Measurements from ENCODE around the gene PGR. TPM values are rescaled to one million over a fixed set of nuclear protein-coding genes. Genes with fewer than 3 reads are reported as not detected.

PGR gene
- total RNA-seq, 1 experiment from 2014 or later: not detected

DNA sequence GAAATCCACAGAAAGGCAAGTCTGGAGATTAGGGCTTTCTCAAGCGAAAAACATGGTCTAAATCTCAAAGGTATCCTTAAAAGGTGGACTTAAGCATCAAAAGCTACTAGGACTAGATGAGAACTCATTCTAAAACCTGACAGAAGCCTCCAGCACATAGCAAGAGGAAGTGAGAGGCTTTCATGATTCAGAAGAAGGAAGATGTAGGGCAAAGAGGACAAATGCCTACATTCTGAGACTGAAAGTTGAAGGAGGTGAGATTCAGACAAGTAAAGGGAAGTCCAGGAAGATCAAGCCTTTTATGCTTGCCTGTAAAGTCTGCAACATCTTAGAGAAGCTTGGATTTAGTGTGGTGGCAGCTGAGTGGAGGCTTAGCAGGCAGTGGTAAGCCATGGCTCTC lies 98.9 kb downstream of the PGR start:
- Histone ChIP-seq H3K27ac (ENCODE audit: low read length) (no peak overlapping the region), H3K4me3 (ENCODE audit: low read depth in 2 of 2, low read length in 2 of 2) (no peak overlapping the region), H3K9me3 (ENCODE audit: control insufficient read depth, insufficient read depth, low read depth, low read length) (no peaks in the 10 kb centered on the region), H3K36me3 (ENCODE audit: control insufficient read depth, insufficient read depth, low read length) (no peaks in the 10 kb centered on the region), H3K4me1 (ENCODE audit: control insufficient read depth, insufficient read depth, low read length) (no peaks in the 10 kb centered on the region), H3K27me3 (ENCODE audit: control insufficient read depth, insufficient read depth, low read length) (no peaks in the 10 kb centered on the region)
- TF ChIP-seq TCF7L2 (IDR thresholded peaks at IDR 0.05; ENCODE audit: low read depth, low read length): no peak
- TF ChIP-seq, protein P1, sequence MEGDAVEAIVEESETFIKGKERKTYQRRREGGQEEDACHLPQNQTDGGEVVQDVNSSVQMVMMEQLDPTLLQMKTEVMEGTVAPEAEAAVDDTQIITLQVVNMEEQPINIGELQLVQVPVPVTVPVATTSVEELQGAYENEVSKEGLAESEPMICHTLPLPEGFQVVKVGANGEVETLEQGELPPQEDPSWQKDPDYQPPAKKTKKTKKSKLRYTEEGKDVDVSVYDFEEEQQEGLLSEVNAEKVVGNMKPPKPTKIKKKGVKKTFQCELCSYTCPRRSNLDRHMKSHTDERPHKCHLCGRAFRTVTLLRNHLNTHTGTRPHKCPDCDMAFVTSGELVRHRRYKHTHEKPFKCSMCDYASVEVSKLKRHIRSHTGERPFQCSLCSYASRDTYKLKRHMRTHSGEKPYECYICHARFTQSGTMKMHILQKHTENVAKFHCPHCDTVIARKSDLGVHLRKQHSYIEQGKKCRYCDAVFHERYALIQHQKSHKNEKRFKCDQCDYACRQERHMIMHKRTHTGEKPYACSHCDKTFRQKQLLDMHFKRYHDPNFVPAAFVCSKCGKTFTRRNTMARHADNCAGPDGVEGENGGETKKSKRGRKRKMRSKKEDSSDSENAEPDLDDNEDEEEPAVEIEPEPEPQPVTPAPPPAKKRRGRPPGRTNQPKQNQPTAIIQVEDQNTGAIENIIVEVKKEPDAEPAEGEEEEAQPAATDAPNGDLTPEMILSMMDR (IDR thresholded peaks at IDR 0.05): no peak
- TF ChIP-seq, protein P2, sequence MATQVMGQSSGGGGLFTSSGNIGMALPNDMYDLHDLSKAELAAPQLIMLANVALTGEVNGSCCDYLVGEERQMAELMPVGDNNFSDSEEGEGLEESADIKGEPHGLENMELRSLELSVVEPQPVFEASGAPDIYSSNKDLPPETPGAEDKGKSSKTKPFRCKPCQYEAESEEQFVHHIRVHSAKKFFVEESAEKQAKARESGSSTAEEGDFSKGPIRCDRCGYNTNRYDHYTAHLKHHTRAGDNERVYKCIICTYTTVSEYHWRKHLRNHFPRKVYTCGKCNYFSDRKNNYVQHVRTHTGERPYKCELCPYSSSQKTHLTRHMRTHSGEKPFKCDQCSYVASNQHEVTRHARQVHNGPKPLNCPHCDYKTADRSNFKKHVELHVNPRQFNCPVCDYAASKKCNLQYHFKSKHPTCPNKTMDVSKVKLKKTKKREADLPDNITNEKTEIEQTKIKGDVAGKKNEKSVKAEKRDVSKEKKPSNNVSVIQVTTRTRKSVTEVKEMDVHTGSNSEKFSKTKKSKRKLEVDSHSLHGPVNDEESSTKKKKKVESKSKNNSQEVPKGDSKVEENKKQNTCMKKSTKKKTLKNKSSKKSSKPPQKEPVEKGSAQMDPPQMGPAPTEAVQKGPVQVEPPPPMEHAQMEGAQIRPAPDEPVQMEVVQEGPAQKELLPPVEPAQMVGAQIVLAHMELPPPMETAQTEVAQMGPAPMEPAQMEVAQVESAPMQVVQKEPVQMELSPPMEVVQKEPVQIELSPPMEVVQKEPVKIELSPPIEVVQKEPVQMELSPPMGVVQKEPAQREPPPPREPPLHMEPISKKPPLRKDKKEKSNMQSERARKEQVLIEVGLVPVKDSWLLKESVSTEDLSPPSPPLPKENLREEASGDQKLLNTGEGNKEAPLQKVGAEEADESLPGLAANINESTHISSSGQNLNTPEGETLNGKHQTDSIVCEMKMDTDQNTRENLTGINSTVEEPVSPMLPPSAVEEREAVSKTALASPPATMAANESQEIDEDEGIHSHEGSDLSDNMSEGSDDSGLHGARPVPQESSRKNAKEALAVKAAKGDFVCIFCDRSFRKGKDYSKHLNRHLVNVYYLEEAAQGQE (IDR thresholded peaks at IDR 0.05; ENCODE audit: insufficient read depth in 1 of 2, low read depth in 2 of 2, low read length in 1 of 2): no peak
- no peak for TF ChIP-seq POLR2AphosphoS5 (IDR thresholded peaks at IDR 0.05; ENCODE audit: low read depth, low read length)
- TF ChIP-seq SIN3A (IDR thresholded peaks at IDR 0.05; ENCODE audit: borderline replicate concordance, insufficient read depth, low read depth, low read length): no peak
- ChIA-PET CTCF (no interaction called here), POLR2A (no interaction called here)
- intact Hi-C loops (cut with micrococcal nuclease; ENCODE audit: unreplicated experiment) (no loop called here), in situ Hi-C loops (cut with HindIII; ENCODE audit: low pct_unique_long_range_greater_than_20kb, low sequenced_read_pairs) (no loop called here)
- ATAC-seq: no peak
- DNase-seq (ENCODE audit: low read depth, low spot score): no peak
- no TSS peak for BruUV-seq (replicated peaks)

- CTCF ChIA-PET: no interaction called here
These were observed 99.6 kb downstream of the PGR start for GRCh38 chr11:101030015-101030414.

More at GRCh38 chr11:101030015-101030414, 99.6 kb downstream of the PGR start:
- Histone ChIP-seq H3K27me3 (ENCODE audit: control insufficient read depth, insufficient read depth, low read length) (no peaks in the 10 kb centered on the region), H3K9me3 (ENCODE audit: control insufficient read depth, insufficient read depth, low read depth, low read length) (no peaks in the 10 kb centered on the region), H3K4me3 (ENCODE audit: low read depth in 2 of 2, low read length in 2 of 2) (no peak overlapping the region), H3K36me3 (ENCODE audit: control insufficient read depth, insufficient read depth, low read length) (no peaks in the 10 kb centered on the region), H3K4me1 (ENCODE audit: control insufficient read depth, insufficient read depth, low read length) (no peaks in the 10 kb centered on the region), H3K27ac (ENCODE audit: low read length) (no peak overlapping the region)
- POLR2A ChIA-PET: interaction anchor here (0.7 kb wide), 1 partner anchor 9 kb away, joined by 3 read pairs; no protein-coding TSS in a partner anchor
- no peak for ATAC-seq
- in situ Hi-C loops (cut with HindIII; ENCODE audit: low pct_unique_long_range_greater_than_20kb, low sequenced_read_pairs) (no loop called here), intact Hi-C loops (cut with micrococcal nuclease; ENCODE audit: unreplicated experiment) (no loop called here)
- no TSS peak for BruUV-seq (replicated peaks)
- DNase-seq (ENCODE audit: low read depth, low spot score): no peak
- no peak for TF ChIP-seq TCF7L2 (IDR thresholded peaks at IDR 0.05; ENCODE audit: low read depth, low read length)
- TF ChIP-seq, protein P1 (IDR thresholded peaks at IDR 0.05): no peak
- TF ChIP-seq SIN3A (IDR thresholded peaks at IDR 0.05; ENCODE audit: borderline replicate concordance, insufficient read depth, low read depth, low read length): no peak
- no peak for TF ChIP-seq POLR2AphosphoS5 (IDR thresholded peaks at IDR 0.05; ENCODE audit: low read depth, low read length)
- TF ChIP-seq, protein P2 (IDR thresholded peaks at IDR 0.05; ENCODE audit: insufficient read depth in 1 of 2, low read depth in 2 of 2, low read length in 1 of 2): no peak

All from Panc1 (cell line).